ENCODE measurements around the gene ANKRD44.

GRCh38 chr2:197207106-197207505 lies 103.5 kb downstream of the ANKRD44 start:
- TF ChIP-seq, protein P1, sequence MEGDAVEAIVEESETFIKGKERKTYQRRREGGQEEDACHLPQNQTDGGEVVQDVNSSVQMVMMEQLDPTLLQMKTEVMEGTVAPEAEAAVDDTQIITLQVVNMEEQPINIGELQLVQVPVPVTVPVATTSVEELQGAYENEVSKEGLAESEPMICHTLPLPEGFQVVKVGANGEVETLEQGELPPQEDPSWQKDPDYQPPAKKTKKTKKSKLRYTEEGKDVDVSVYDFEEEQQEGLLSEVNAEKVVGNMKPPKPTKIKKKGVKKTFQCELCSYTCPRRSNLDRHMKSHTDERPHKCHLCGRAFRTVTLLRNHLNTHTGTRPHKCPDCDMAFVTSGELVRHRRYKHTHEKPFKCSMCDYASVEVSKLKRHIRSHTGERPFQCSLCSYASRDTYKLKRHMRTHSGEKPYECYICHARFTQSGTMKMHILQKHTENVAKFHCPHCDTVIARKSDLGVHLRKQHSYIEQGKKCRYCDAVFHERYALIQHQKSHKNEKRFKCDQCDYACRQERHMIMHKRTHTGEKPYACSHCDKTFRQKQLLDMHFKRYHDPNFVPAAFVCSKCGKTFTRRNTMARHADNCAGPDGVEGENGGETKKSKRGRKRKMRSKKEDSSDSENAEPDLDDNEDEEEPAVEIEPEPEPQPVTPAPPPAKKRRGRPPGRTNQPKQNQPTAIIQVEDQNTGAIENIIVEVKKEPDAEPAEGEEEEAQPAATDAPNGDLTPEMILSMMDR (IDR thresholded peaks at IDR 0.05; ENCODE audit: low read depth, low read length) = no peak
- no peak for TF ChIP-seq MYC (IDR thresholded peaks at IDR 0.05; ENCODE audit: low read depth, low read length)
- no peak for TF ChIP-seq POLR2A (IDR thresholded peaks at IDR 0.05; ENCODE audit: extremely low read depth, insufficient read length)

Measured in NB4 (cell line).